Measurements from ENCODE around the gene ELOVL7.
"Not testable (repeated sequence)": the region's sequence is repeated elsewhere in the genome, so short reads cannot be mapped to it uniquely, and the experiment has no call there.

Gene ELOVL7

GRCh38 chr5:60829490-60830266 lies 14.4 kb downstream of the ELOVL7 start:
- DNase-seq, result no peak

- no peak for DNase-seq
These were observed 16.9 kb downstream of the ELOVL7 start for GRCh38 chr5:60827201-60827600.

DNA sequence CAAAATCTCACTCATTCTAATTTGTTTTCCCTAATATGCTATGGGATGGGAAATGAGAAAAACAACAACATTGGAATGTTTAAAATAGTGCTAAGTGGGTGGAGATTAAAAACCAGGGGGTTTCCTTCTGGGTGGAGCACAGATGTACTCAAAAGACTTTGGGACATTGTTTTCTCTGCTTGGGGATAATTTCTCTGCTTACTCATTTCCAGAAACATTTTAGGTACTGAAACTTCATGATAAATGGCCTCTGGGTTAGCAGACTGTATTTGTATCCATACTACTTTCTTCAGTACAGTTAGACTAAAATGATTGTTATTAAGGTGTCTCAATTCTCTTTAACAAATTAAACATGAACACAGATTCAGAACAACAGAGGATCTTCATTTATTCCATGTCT lies 17.4 kb downstream of the ELOVL7 start:
- DNase-seq, result no peak

GRCh38 chr5:60823574-60823973 lies 20.5 kb downstream of the ELOVL7 start:
- no peak for DNase-seq

- DNase-seq, result no peak
These were observed 21.8 kb downstream of the ELOVL7 start for GRCh38 chr5:60822285-60822556.

- no peak for DNase-seq
These were observed 22.4 kb downstream of the ELOVL7 start for GRCh38 chr5:60821488-60822284.

- no peak for DNase-seq
These were observed 23.2 kb downstream of the ELOVL7 start for GRCh38 chr5:60820593-60821487.

- not testable (repeated sequence) for DNase-seq
These were observed 27.9 kb downstream of the ELOVL7 start for GRCh38 chr5:60816138-60816537.

- no peak for DNase-seq
These were observed 29.6 kb downstream of the ELOVL7 start for GRCh38 chr5:60814498-60814897.

DNA sequence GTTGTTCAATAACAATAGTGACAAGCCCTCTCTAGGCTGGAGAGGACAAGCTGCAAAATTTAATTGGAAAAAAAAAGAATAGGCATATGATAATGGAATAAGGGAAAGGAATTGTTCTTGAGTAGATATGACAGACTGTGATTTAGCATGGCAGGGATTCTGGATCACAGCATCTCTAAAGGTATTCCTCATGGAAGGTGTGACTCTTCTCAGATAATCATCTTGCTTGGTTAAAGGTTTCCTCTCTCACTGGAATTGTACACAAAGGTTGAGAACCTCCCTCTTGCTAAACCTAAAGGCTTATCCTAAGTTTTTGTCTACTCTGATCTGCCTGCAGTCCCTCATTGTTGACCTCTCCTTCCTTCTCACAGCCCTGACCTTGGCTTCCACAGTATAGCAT lies 31.6 kb downstream of the ELOVL7 start:
- no peak for DNase-seq

- DNase-seq, result no peak
These were observed 33.0 kb downstream of the ELOVL7 start for GRCh38 chr5:60811105-60811504.

GRCh38 chr5:60810438-60811085 lies 33.5 kb downstream of the ELOVL7 start:
- DNase-seq, result no peak

DNA sequence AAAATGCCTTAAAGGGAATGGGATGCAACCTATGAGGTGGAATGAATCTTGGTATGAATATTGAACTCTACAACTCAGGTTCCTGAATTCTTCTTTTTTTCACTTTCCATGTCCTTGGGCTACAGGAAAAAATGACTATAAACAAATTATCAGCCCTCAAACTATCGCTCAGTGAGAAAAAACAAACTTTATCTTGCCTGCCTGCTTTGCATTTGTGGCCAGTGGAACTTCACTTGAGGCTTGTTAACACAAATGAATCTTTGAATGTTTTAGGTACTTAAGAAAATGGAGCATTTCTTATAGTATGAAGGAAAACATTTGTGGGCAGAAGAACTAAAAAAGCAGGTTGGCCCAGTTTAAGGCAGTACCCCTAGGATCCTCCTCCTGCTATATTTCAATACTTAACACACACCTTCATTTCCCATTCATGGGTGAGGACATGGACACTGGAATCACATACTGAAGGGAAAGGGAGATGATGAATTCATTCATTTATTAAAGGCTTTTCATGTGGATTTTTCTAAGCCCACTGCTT lies 34.1 kb downstream of the ELOVL7 start:
- no peak for DNase-seq

DNA sequence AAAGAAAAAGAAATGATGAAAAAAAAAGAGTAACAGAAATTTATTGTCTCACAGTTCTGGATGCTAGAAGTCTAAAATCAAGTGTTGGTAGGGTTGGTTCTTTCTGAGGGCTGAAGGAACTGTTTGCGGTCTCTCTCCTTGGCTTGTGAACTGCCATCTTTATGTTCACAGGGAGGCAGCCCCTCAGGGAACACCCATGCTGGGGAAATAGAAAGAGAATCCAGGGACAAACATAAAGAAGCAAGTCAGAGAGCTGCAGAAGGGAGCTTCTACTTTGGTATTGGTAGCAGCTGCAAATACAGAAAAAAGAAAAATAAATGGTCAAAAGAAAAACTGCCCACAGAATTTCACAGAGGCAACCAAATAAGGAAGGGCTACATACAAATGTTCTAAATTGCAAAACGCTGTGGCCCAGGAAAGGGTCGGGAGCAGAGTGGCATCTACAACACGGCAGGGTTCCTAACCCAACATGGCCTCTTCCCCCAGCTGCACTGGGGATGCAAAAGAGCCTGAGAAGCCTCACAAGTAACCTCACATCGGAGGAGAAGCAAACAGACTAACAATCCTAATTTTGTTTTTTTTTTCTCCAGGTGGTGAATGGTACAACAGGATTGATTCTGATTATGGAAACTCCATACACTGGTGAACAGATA lies 37.4 kb downstream of the ELOVL7 start:
- no peak for DNase-seq

GRCh38 chr5:60805463-60805862 lies 38.6 kb downstream of the ELOVL7 start:
- DNase-seq, result no peak

GRCh38 chr5:60803712-60804111 lies 40.4 kb downstream of the ELOVL7 start:
- no peak for DNase-seq

DNA sequence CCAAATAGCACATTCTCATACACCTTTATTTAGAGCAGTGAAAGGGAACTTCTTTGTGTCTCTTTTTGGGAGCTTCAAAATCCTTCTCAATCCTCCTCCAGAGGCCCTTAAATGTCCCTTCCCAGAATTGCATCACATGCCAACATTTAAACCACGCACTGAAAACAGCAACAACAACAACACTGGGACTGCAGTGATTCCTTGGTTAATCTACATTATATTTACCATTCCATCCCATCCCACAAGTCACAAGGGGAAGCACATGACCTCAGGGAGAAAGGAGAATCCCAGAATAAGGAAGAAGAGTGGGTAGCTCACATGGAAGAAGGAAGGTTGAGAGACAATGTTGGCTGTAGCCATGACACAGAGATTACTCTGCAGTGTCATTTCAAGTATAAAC lies 41.1 kb downstream of the ELOVL7 start:
- no peak for DNase-seq

- DNase-seq, result no peak
These were observed 41.8 kb downstream of the ELOVL7 start for GRCh38 chr5:60802226-60802625.

- DNase-seq, result no peak
These were observed 46.5 kb downstream of the ELOVL7 start for GRCh38 chr5:60797482-60798153.

GRCh38 chr5:60795424-60795950 lies 48.6 kb downstream of the ELOVL7 start:
- not testable (repeated sequence) for DNase-seq

GRCh38 chr5:60794691-60795090 lies 49.4 kb downstream of the ELOVL7 start:
- DNase-seq, result no peak
